Measurements from ENCODE around the gene SLC25A43.

- TF ChIP-seq CTCF (IDR thresholded peaks at IDR 0.05; ENCODE audit: low read length): no peak
- no peak for TF ChIP-seq EZH2 (optimal IDR thresholded peaks at IDR 0.05; ENCODE audit: low read depth, low read length)
- TF ChIP-seq EZH2phosphoT487 (IDR thresholded peaks at IDR 0.05; ENCODE audit: low read length): no peak
Observed at GRCh38 chrX:119467842-119468550, 68.9 kb downstream of the SLC25A43 start, which contains the start of gene SLC25A5.

Measured in MM.1S (cell line).